T-helper 2 cell treated with Interferon-gamma antibody and Interleukin-4, amounts not matched to agents 100 ng/mL and 5 ng/mL, for 36 hours (primary cell): Measurements from ENCODE around the gene PRKAA1. TPM values are rescaled to one million over a fixed set of nuclear protein-coding genes. Genes with fewer than 3 reads are reported as not detected.
"Not testable (repeated sequence)": the region's sequence is repeated elsewhere in the genome, so short reads cannot be mapped to it uniquely, and the experiment has no call there.

Source experiments
- intact Hi-C: fragments of 100-400 bp; cut with micrococcal nuclease; formaldehyde crosslinking; loops from one replicate; pipeline ENCODE4 v1.15.1; 2023
- total RNA-seq: library from RNA; stranded (reverse); gene quantifications from 2 replicates; pipeline ENCODE4 v1.2.3, GENCODE V29; 2022

The PRKAA1 gene
- total RNA-seq, 1 donor from 2014 or later: 61.3 TPM

GRCh38 chr5:40735609-40736008 is 62.6 kb downstream of the PRKAA1 start:
- intact Hi-C loops: loop anchor here (1.0 to 5.0 kb wide), 6 partner anchors 21 to 1157 kb away; no protein-coding TSS in a partner anchor

DNA sequence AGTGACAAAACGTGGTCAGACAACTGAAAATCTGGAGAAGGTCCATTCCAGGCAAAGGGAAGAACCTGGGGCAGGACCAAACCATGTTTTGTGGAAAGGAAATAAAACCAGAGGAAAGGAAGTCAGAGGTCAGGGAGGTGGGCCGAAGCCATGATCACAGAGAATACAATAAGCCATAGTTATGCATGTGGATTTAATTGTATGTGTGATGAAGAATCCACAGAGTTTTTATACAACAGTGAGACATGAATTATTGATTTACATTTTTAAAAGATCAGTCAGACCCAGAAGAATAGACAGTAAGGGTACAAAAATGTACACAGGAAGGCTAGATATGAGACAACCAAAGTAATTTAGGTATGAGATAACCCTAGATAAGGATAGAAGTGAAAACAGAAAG is 63.2 kb downstream of the PRKAA1 start:
- intact Hi-C loops: loop anchor here (5.0 kb wide), 1 partner anchor 248 kb away; no protein-coding TSS in a partner anchor

GRCh38 chr5:40733879-40734563 is 64.2 kb downstream of the PRKAA1 start:
- intact Hi-C loops: no loop called here

- intact Hi-C loops: no loop called here
Measured at GRCh38 chr5:40733434-40733833, 64.7 kb downstream of the PRKAA1 start.

- intact Hi-C loops: not testable (repeated sequence)
Measured at GRCh38 chr5:40722497-40722911, 75.7 kb downstream of the PRKAA1 start.

GRCh38 chr5:40720069-40720468 is 78.1 kb downstream of the PRKAA1 start:
- intact Hi-C loops: no loop called here

- intact Hi-C loops: no loop called here
Measured at GRCh38 chr5:40717281-40717680, 80.9 kb downstream of the PRKAA1 start.

DNA sequence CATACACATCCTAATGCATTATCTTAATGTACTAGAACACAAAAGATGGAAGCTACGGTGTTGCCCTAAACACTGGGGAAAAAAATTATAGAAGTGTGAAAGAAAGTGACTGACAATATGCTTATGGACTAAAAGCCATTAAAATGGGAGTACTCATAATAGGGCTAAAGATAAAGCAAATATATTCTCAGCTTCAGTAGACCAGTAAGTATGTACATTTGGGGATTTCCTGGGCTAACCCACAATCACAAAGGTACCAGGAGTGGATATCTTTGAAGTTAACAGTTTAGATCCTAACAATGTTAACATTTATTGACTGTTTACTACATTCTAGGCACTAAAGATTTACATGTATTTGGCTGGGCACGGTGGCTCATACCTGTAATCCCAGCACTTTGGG is 81.6 kb downstream of the PRKAA1 start:
- intact Hi-C loops: no loop called here

- intact Hi-C loops: no loop called here
Measured at GRCh38 chr5:40716000-40716399, 82.2 kb downstream of the PRKAA1 start.

- intact Hi-C loops: no loop called here
Measured at GRCh38 chr5:40714001-40714400, 84.2 kb downstream of the PRKAA1 start.

DNA sequence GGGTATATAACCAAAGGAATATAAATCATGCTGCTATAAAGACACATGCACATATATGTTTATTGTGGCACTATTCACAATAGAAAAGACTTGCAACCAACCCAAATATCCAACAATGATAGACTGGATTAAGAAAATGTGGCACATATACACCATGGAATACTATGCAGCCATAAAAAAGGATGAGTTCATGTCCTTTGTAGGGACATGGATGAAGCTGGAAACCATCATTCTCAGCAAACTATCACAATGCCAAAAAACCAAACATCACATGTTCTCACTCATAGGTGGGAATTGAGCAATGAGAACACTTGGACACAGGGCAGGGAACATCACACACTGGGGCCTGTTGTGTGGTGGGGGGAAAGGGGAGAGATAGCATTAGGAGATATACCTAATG is 87.6 kb downstream of the PRKAA1 start:
- intact Hi-C loops: not testable (repeated sequence)

Other genes starting within 250 kb of the PRKAA1 start
- gene PTGER4, start 118.5 kb downstream of the PRKAA1 start, total RNA-seq: 82.2 and 84.2 TPM in 2 replicates
- gene TTC33, start 42.4 kb downstream of the PRKAA1 start, total RNA-seq: 16.2 and 18.8 TPM in 2 replicates
- gene RPL37, start 36.8 kb upstream of the PRKAA1 start, total RNA-seq: 1,530 and 1,537 TPM in 2 replicates
- 4.4 and 5.0 TPM in 2 replicates for gene CARD6, start 43.0 kb upstream of the PRKAA1 start, total RNA-seq
- not detected in 2 replicates for gene C7, start 111.1 kb upstream of the PRKAA1 start, total RNA-seq